ENCODE measurements around the gene LMF1.

LMF1 gene

GRCh38 chr16:984736-985636 lies 14.2 kb upstream of the LMF1 start:
- no peak for DNase-seq (ENCODE audit: low read depth in 2 of 2)

- DNase-seq (ENCODE audit: low read depth in 2 of 2): no peak
Observed at GRCh38 chr16:984121-984694, 13.4 kb upstream of the LMF1 start.

GRCh38 chr16:983044-984030 lies 12.6 kb upstream of the LMF1 start:
- DNase-seq (ENCODE audit: low read depth in 2 of 2): no peak

- no peak for DNase-seq (ENCODE audit: low read depth in 2 of 2)
Observed at GRCh38 chr16:982145-983043, 11.6 kb upstream of the LMF1 start.

- DNase-seq (ENCODE audit: low read depth in 2 of 2): no peak
Observed at GRCh38 chr16:981695-982144, 10.9 kb upstream of the LMF1 start, which contains the start of gene SOX8. Gene SOX8 (plus strand): TSS chr16:981770. CDS start chr16:981923, 153 bp downstream.

GRCh38 chr16:980595-980854 lies 9.7 kb upstream of the LMF1 start:
- DNase-seq (ENCODE audit: low read depth in 2 of 2): no peak

- no peak for DNase-seq (ENCODE audit: low read depth in 2 of 2)
Observed at GRCh38 chr16:979859-980594, 9.2 kb upstream of the LMF1 start.

GRCh38 chr16:979147-979546 lies 8.4 kb upstream of the LMF1 start:
- no peak for DNase-seq (ENCODE audit: low read depth in 2 of 2)

- DNase-seq (ENCODE audit: low read depth in 2 of 2): no peak
Observed at GRCh38 chr16:978403-978802, 7.6 kb upstream of the LMF1 start.

- DNase-seq (ENCODE audit: low read depth in 2 of 2): no peak
Observed at GRCh38 chr16:977896-978295, 7.1 kb upstream of the LMF1 start.

- no peak for DNase-seq (ENCODE audit: low read depth in 2 of 2)
Observed at GRCh38 chr16:977081-977701, 6.4 kb upstream of the LMF1 start.

- DNase-seq (ENCODE audit: low read depth in 2 of 2): no peak
Observed at GRCh38 chr16:976389-976931, 5.7 kb upstream of the LMF1 start.

GRCh38 chr16:975291-975690 lies 4.5 kb upstream of the LMF1 start:
- no peak for DNase-seq (ENCODE audit: low read depth in 2 of 2)

GRCh38 chr16:974611-975261 lies 4.0 kb upstream of the LMF1 start:
- no peak for DNase-seq (ENCODE audit: low read depth in 2 of 2)

- DNase-seq (ENCODE audit: low read depth in 2 of 2): no peak
Observed at GRCh38 chr16:974001-974601, 3.3 kb upstream of the LMF1 start.

GRCh38 chr16:973366-973765 lies 2.6 kb upstream of the LMF1 start:
- no peak for DNase-seq (ENCODE audit: low read depth in 2 of 2)

- no peak for DNase-seq (ENCODE audit: low read depth in 2 of 2)
Observed at GRCh38 chr16:972316-973002, 1.7 kb upstream of the LMF1 start.

- DNase-seq (ENCODE audit: low read depth in 2 of 2): no peak
Observed at GRCh38 chr16:971981-972315, 1.2 kb upstream of the LMF1 start.

- DNase-seq (ENCODE audit: low read depth in 2 of 2): no peak
Observed at GRCh38 chr16:971582-971905, 760 bp upstream of the LMF1 start.

All from stimulated activated CD4-positive, alpha-beta T cell treated with anti-CD3 and anti-CD28 coated beads, Interleukin-15, amount 100 ng/mL, for 48 hours (primary cell).